GM10266 (cell line): ENCODE data around the gene UCHL3.

ENCODE experiments used
- DNase-seq: peaks from one replicate; pipeline ENCODE4 v3.0.0; 2012; ENCODE audit errors: extremely low spot score
- CTCF ChIP-seq: IDR thresholded peaks from 2 replicates; pipeline ENCODE4 v1.5.1; 2012; ENCODE audit warnings: mild to moderate bottlenecking, low read depth; ENCODE audit not compliant: control insufficient read depth, insufficient read depth; ENCODE audit errors: missing control alignments

Gene UCHL3

GRCh38 chr13:75603038-75603437, 53.4 kb downstream of the UCHL3 start:
- no peak for TF ChIP-seq CTCF
- no peak for DNase-seq

DNA sequence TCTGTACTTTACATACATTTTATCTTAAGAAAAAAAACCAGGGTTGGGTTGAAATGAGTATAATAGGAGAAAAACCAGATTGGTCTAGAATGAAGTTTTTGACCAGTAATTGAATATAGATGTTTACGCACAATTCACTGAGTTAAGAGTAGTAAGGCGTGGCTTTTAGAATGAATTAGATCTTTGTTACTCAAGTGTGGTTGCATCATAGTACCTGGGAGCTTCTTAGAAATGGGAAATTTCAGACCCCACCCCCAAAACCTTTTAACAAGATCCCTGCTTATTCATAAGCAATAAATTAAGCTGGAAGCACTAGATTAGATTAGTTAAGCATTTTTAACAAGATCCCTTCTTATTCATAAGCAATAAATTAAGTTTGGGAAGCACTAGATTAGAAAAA, 57.9 kb downstream of the UCHL3 start:
- TF ChIP-seq CTCF: no peak
- no peak for DNase-seq

DNA sequence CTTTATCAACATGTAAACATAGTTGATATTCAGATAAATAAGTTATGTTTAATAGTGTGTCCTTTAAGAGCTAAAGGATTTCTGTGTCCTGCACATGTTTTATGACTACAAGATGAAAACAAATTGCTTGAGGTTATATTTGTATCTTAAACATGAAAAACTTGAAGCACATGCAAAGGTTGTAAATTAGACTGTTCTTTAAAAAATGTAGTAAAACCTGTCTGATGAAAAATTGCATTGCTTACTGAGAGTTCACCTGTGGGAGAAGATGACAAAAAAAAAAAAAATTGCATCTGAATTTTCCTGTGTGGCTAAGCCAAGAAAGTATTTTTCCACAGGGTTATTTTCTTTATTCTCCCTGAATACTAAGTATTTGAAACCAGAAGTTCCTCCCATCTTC, 60.9 kb downstream of the UCHL3 start:
- no peak for DNase-seq
- no peak for TF ChIP-seq CTCF

- no peak for TF ChIP-seq CTCF
- no peak for DNase-seq
These were observed 62.8 kb downstream of the UCHL3 start for GRCh38 chr13:75612354-75612753.

GRCh38 chr13:75617230-75617629, 67.6 kb downstream of the UCHL3 start:
- no peak for DNase-seq
- TF ChIP-seq CTCF: no peak

GRCh38 chr13:75618308-75618707, 68.7 kb downstream of the UCHL3 start:
- no peak for TF ChIP-seq CTCF
- no peak for DNase-seq

DNA sequence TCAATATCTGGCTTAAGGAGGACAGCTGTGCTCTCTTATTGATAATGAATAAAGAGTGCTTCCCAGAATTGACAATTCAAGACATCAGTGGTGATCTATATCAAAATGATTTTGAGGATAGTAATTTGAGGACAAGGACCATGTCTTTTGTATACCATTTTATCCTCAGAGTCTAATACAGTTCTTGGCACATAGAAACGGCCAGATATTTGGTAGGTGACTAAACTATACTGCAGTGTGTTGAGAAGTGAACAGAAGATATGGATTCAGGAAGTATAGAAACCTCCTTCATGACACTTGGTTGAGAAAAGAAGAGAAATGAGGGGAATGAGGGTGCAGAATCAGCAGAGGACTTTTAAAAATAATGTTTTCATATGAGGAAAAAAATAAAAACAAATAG, 70.4 kb downstream of the UCHL3 start:
- DNase-seq: no peak
- no peak for TF ChIP-seq CTCF
